Upper lobe of right lung (tissue), 1 donor: ENCODE results near the gene IL36G. TPM values are rescaled to one million over a fixed set of nuclear protein-coding genes. Genes with fewer than 3 reads are reported as not detected.
A peak's percentile ranks its signal among the peaks of the same experiment; 100 is the strongest.

Experiments
- ATAC-seq: fragments of 200-7000 bp; cut with Tn5 transposase; one replicate; pipeline ENCODE4 v1.9.1; 2020; ENCODE audit warnings: mild to moderate bottlenecking, moderate library complexity
- DNase-seq: peaks from one replicate; pipeline ENCODE4 v3.0.0-alpha.2; 2020
- H3K27ac ChIP-seq: fragments of 200-600 bp; one replicate; pipeline ENCODE4 v1.8.0; 2022
- H3K27me3 ChIP-seq: fragments of 200-600 bp; one replicate; pipeline ENCODE4 v1.8.0; 2022; ENCODE audit warnings: mild to moderate bottlenecking
- H3K36me3 ChIP-seq: fragments of 200-600 bp; one replicate; pipeline ENCODE4 v1.8.0; 2022
- H3K4me1 ChIP-seq: fragments of 200-600 bp; one replicate; pipeline ENCODE4 v1.8.0; 2022
- H3K4me3 ChIP-seq: fragments of 200-600 bp; one replicate; pipeline ENCODE4 v1.8.0; 2022; ENCODE audit warnings: mild to moderate bottlenecking
- H3K9me3 ChIP-seq: fragments of 200-600 bp; one replicate; pipeline ENCODE4 v1.8.0; 2022
- CTCF ChIP-seq: fragments of 200-600 bp; IDR thresholded peaks from one replicate; pipeline ENCODE4 v1.8.0; 2022; ENCODE audit warnings: antibody characterized with exemption
- intact Hi-C: fragments of 100-400 bp; cut with DNase I; formaldehyde crosslinking; loops from one replicate; pipeline ENCODE4 v1.11.0; 2022
- total RNA-seq: library from RNA; stranded (reverse); fragmentation: NEBNext Ultra II Directional; extraction: Animal tissue kit (Norgen Biotek cat#: 25700); gene quantifications from one replicate; pipeline ENCODE4 v1.2.1, GENCODE V29; 2021
- donor health status: DM: no; HTN: yes; CAD: no; lungs with severe emphysema.

The IL36G gene
- total RNA-seq, 1 donor from 2014 or later, result not detected

GRCh38 chr2:112973156-112973555, 4.7 kb upstream of the IL36G start:
- Histone ChIP-seq H3K27me3 (no peaks in the 10 kb centered on the region), H3K27ac (no peak overlapping the region), H3K9me3 (no peaks in the 10 kb centered on the region), H3K4me3 (no peak overlapping the region), H3K4me1 (no peaks in the 10 kb centered on the region), H3K36me3 (no peaks in the 10 kb centered on the region)
- TF ChIP-seq CTCF, result no peak
- ATAC-seq (no peak), DNase-seq (no peak)
- intact Hi-C loops, result no loop called here

GRCh38 chr2:112979731-112980130, 1.9 kb downstream of the IL36G start:
- no peak for ATAC-seq
- no peak for DNase-seq
- Histone ChIP-seq H3K36me3 (no peaks in the 10 kb centered on the region), H3K4me1 (no peaks in the 10 kb centered on the region), H3K27me3 (peaks cover 4% of the 10 kb centered on the region), H3K9me3 (no peaks in the 10 kb centered on the region), H3K4me3 (no peak overlapping the region), H3K27ac (no peak overlapping the region)
- intact Hi-C loops, result no loop called here
- no peak for TF ChIP-seq CTCF

- Histone ChIP-seq H3K4me1 (no peaks in the 10 kb centered on the region), H3K4me3 (no peak overlapping the region), H3K9me3 (no peaks in the 10 kb centered on the region), H3K36me3 (no peaks in the 10 kb centered on the region), H3K27ac (no peak overlapping the region), H3K27me3 (peaks cover 4% of the 10 kb centered on the region)
- DNase-seq, result no peak
- ATAC-seq, result no peak
- intact Hi-C loops, result no loop called here
- TF ChIP-seq CTCF, result no peak
Observed at GRCh38 chr2:112980537-112980936, 2.7 kb downstream of the IL36G start.

GRCh38 chr2:112985090-112985489, 7.3 kb downstream of the IL36G start:
- H3K27ac ChIP-seq, result no peak overlapping the region
- H3K9me3 ChIP-seq, result peaks cover 11% of the 10 kb centered on the region
- no peaks in the 10 kb centered on the region for H3K4me1 ChIP-seq
- ATAC-seq (peak; percentile 13), DNase-seq (no peak)
- H3K36me3 ChIP-seq, result no peaks in the 10 kb centered on the region
- TF ChIP-seq CTCF, result no peak
- intact Hi-C loops, result no loop called here
- H3K27me3 ChIP-seq, result peaks cover 4% of the 10 kb centered on the region
- H3K4me3 ChIP-seq, result no peak overlapping the region

- no peak for DNase-seq
- intact Hi-C loops, result no loop called here
- Histone ChIP-seq H3K4me3 (no peak overlapping the region), H3K4me1 (no peaks in the 10 kb centered on the region), H3K27me3 (no peaks in the 10 kb centered on the region), H3K9me3 (peaks cover 12% of the 10 kb centered on the region), H3K27ac (no peak overlapping the region), H3K36me3 (no peaks in the 10 kb centered on the region)
- no peak for TF ChIP-seq CTCF
- no peak for ATAC-seq
Observed at GRCh38 chr2:112989611-112990010, 11.8 kb downstream of the IL36G start.

- no peaks in the 10 kb centered on the region for H3K4me1 ChIP-seq
- DNase-seq, result no peak
- H3K4me3 ChIP-seq, result no peak overlapping the region
- intact Hi-C loops, result no loop called here
- no peak for ATAC-seq
- no peak for TF ChIP-seq CTCF
- H3K9me3 ChIP-seq, result peaks cover 12% of the 10 kb centered on the region
- no peaks in the 10 kb centered on the region for H3K27me3 ChIP-seq
- no peak overlapping the region for H3K27ac ChIP-seq
- H3K36me3 ChIP-seq, result no peaks in the 10 kb centered on the region
Observed at GRCh38 chr2:112993831-112994230, 16.0 kb downstream of the IL36G start.
